Subcutaneous adipose tissue (tissue), 4 donors: ENCODE results near the gene POGZ. TPM values are rescaled to one million over a fixed set of nuclear protein-coding genes. Genes with fewer than 3 reads are reported as not detected.

ENCODE experiments used
- total RNA-seq, 4 donors: library from RNA; depleted of rRNA; stranded (reverse); fragments of >200 nt; gene quantifications; one replicate each; pipeline ENCODE4 v1.1.0, GENCODE V29; 2016
- TF ChIP-seq, protein P1 (sequence below): fragments of 450-650 bp; IDR thresholded peaks from one replicate; pipeline ENCODE4 v1.5.1; 2016; ENCODE audit warnings: low read depth, mild to moderate bottlenecking, control low read depth, antibody characterized with exemption, moderate library complexity

The POGZ gene
- total RNA-seq, 4 donors from 2014 or later = 39.9 to 51.6 (median 47.3) TPM

DNA sequence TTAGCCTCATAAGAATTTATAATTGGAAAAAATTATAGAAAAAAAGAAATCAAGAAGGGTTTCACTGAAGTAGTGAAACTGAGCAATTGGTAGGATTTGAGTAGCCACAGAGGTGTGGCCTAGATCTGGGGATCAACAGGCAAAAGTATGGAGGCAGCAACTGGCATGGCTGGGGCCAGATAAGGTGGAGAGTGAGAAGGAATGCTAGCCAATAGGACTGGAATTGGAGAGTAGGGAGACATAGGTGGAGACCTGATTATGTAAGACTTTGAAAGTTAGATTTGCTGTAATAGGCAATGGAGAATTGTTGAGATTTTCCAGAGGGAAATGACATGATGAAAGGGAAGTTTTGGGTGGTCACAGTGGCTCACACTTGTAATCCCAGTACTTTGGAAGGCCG is 27.3 kb upstream of the POGZ start:
- TF ChIP-seq, protein P1, sequence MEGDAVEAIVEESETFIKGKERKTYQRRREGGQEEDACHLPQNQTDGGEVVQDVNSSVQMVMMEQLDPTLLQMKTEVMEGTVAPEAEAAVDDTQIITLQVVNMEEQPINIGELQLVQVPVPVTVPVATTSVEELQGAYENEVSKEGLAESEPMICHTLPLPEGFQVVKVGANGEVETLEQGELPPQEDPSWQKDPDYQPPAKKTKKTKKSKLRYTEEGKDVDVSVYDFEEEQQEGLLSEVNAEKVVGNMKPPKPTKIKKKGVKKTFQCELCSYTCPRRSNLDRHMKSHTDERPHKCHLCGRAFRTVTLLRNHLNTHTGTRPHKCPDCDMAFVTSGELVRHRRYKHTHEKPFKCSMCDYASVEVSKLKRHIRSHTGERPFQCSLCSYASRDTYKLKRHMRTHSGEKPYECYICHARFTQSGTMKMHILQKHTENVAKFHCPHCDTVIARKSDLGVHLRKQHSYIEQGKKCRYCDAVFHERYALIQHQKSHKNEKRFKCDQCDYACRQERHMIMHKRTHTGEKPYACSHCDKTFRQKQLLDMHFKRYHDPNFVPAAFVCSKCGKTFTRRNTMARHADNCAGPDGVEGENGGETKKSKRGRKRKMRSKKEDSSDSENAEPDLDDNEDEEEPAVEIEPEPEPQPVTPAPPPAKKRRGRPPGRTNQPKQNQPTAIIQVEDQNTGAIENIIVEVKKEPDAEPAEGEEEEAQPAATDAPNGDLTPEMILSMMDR = no peak

DNA sequence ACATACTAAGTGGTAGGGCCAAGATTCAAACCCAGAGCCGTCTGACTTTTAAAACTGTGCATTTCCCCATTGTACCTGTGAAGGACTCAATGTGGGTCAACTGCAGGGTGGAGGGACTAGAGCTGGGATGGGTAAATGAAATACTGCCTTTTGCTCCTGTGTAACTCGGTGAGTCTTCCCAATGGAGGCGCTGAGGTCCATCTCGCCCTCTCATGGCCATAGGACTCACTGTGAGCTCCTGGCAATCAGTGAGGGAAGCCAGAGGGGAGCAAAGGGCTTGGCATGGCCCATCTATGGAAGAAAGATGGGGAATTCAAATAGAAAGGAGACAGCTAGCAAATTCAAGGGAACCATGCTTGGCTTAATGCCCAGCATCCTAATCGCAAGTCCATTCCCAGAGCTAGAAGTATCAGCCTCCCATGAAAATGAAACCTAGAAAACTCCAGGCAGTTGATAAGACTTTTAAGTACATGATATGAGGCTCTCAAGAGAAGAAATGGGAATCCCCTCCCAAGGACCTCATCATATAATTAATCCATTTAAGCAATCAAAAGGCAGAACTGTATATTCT is 26.5 kb upstream of the POGZ start:
- TF ChIP-seq, protein P1 = no peak

DNA sequence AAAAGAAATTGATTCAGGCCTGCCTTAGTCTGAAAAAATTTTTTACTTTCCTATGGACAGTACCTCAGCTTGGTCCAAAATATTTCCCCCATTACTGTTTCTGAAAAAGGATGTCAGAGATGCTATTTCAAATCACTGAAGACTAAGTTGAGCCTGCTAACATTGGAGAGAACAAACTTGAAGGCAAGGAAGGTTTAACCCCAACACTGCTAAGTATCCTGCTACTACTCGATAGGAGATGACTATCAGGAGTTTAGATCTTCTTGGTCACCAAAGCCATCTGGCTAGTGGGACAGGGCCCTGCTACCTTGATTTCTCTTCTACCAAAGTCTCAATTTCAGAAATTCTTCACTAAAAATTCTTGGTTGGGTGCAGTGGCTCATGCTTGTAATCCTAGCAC is 22.7 kb upstream of the POGZ start:
- TF ChIP-seq, protein P1 = no peak

DNA sequence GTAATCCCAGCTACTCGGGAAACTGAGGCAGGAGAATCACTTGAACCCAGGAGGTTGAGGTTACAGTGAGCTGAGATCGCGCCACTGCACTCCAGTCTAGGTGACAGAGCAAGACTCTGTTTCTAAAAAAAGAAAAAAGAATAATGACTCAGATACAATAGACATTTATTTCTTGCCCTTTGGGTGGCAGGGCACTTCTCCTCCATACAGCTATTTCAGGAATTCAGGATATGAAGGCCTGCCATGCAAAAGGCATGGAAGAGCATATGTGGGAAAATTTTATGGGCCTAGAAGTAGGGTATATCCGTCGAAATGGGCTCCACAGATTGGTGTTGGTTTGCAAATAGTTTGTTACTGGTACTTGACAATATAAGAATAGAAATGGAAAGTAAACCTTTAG is 20.2 kb upstream of the POGZ start:
- TF ChIP-seq, protein P1 = no peak

DNA sequence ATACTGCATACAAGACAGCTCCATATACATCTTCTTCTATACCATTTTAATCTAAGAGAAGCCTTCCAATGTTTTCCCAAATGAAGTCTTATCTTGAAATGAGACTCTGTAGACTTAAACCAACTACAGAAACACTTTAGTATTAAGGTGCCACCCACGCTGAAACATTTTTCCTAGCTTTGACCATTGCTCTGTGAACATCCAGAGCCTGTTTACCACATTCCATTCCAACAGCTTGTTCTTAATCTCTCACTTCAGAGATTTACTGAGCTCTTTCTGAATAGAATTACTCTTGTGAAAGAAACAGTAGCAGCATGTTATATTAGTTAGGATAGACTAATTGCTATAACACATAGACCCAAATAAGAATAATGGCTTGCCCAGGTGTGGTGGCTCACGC is 19.6 kb upstream of the POGZ start:
- TF ChIP-seq, protein P1 = no peak

DNA sequence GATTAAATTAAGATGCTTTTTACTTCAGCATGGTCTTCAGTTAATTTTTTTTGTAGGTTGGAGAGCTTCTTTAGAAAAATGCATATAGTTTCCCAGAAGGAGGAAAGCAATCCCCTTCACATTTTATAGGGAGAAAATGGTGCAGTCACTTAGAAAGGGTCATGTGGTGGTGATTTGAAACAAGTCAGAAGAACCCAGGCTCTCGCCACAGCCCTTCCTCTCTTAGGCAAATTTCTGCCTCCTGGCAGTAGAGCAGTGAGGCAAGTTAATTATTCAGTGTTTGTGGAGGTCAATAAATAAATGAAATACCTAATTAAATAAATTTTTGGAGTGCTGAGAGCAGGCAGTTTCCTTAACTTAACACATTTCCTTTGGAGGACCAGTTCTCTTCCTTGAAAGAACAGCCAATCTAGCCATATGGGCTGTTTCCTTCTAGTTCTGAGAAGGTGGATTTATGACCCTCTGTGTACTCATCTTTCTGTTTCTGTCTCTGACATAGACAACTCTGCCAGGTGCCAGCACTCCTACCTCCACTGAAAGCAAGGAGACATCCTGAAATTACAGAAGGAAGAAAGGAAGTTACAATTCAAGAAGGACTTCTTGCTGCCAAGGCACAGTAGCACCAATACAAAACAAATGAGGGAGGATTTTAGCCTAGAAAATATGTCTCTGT is 19.0 kb upstream of the POGZ start:
- TF ChIP-seq, protein P1 = no peak

DNA sequence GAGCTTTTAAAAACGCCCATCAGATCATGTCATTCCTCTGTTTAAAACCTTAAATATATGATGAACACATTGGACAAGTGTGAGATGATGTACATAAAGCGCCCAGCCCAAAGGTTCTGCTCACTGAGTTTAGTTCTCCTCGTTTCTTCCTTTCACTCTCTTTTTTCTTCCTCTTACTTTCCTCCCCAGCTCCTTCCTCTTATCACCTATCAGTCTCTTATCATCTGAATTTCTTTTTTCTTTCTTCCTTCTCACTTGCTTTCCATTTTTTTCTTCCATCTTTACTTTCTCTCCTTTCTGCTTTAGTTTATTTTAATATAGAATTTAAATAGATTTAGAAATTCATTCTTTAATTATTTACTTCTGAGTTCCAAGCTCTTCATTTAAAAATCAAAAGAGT is 17.8 kb upstream of the POGZ start:
- TF ChIP-seq, protein P1 = no peak
